Activated naive CD4-positive, alpha-beta T cell treated with anti-CD3 and anti-CD28 coated beads, Interleukin-2, amount 50 U/mL, for 24 hours (primary cell): ENCODE results near the gene USP6.
"Not testable (repeated sequence)": the region's sequence is repeated elsewhere in the genome, so short reads cannot be mapped to it uniquely, and the experiment has no call there.

ENCODE experiments used
- H3K27ac Mint-ChIP-seq: one replicate; pipeline ENCODE4 v1.8.0; 2021; ENCODE audit warnings: mild to moderate bottlenecking, mixed read lengths
- H3K27me3 Mint-ChIP-seq: one replicate; pipeline ENCODE4 v1.8.0; 2021; ENCODE audit warnings: mixed read lengths
- H3K36me3 Mint-ChIP-seq: one replicate; pipeline ENCODE4 v1.8.0; 2021; ENCODE audit warnings: mixed read lengths
- H3K4me1 Mint-ChIP-seq: one replicate; pipeline ENCODE4 v1.8.0; 2021; ENCODE audit warnings: mixed read lengths
- H3K4me3 Mint-ChIP-seq: one replicate; pipeline ENCODE4 v1.8.0; 2021; ENCODE audit warnings: mild to moderate bottlenecking, mixed read lengths
- H3K9me3 Mint-ChIP-seq: one replicate; pipeline ENCODE4 v1.8.0; 2021; ENCODE audit warnings: mixed read lengths

The USP6 gene

DNA sequence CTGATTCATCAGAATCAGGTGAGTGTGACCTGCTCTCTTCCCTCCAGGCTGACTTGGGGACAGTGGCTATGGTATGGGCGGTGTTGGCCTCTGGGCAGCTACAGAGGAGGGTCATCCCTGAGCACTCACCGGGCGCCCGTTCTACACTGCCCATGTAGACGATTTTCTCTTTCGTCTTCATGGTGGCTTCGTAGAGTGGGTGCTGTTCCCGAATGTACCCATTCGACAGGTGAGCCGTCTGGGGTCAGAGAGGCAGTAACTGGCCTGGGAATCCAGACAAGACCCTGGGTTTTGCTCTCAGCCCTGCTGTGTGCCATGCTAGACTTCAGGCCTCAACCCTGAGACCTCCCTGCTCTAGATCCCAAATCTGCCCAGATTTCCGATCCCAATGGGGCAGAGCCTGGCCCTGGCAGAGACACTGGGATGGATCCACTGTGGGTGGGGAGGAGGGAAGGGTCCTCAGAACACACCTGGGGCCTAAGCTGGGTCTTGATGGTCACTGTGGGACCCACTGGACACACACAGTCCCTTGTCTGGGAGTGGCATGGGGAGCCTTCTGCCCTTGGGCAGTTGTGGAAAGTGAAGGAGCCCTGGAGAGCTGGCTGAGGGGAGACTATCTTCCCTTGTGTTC lies 13.2 kb downstream of the USP6 start:
- no peaks in the 10 kb centered on the region for H3K36me3 Mint-ChIP-seq
- H3K27ac Mint-ChIP-seq = no peak overlapping the region
- no peaks in the 10 kb centered on the region for H3K4me1 Mint-ChIP-seq
- H3K4me3 Mint-ChIP-seq = no peak overlapping the region
- peaks cover 8% of the 10 kb centered on the region for H3K27me3 Mint-ChIP-seq
- H3K9me3 Mint-ChIP-seq = no peaks in the 10 kb centered on the region

DNA sequence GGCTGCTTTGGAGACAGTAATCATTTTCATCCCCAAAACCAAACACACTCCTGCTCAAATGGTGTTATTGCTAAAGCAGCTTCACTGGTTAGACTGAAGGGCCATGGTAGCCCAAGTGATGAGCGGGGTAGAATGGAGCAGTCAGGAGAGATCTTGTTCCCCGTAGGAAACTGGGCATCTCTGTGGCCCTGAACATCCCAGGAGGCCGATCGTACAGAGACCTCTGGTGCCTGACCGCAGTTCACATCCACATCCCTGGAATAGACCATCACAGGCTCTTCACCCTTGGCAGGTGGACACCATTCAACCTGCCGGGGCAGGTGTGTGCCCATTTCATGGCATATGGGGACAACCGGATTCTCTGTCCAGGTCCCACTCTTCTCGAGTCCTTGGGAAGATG lies 13.9 kb downstream of the USP6 start:
- H3K27me3 Mint-ChIP-seq, H3K36me3 Mint-ChIP-seq, H3K27ac Mint-ChIP-seq: not testable (repeated sequence)

DNA sequence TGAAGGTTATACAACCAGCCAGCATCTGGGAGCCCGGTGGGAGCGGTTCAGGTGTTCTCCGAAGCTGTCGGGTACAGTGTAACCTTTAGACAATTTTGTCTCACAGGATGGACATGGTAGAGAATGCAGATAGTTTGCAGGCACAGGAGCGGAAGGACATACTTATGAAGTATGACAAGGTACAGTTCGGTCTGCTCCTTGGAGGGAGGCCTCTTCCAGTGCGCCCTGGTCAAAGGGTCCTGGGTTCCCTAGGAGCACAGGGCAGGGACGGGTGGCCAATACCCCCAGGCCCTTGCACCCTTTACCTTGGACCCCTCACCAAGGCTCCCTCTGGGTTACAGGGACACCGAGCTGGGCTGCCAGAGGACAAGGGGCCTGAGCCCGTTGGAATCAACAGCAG lies 14.4 kb downstream of the USP6 start:
- not testable (repeated sequence) for H3K4me3 Mint-ChIP-seq, H3K27me3 Mint-ChIP-seq, H3K36me3 Mint-ChIP-seq, H3K4me1 Mint-ChIP-seq, H3K9me3 Mint-ChIP-seq, H3K27ac Mint-ChIP-seq

More for the DNA sequence above, 13.9 kb downstream of the USP6 start:
- not testable (repeated sequence) for H3K4me1 Mint-ChIP-seq, H3K4me3 Mint-ChIP-seq, H3K9me3 Mint-ChIP-seq

DNA sequence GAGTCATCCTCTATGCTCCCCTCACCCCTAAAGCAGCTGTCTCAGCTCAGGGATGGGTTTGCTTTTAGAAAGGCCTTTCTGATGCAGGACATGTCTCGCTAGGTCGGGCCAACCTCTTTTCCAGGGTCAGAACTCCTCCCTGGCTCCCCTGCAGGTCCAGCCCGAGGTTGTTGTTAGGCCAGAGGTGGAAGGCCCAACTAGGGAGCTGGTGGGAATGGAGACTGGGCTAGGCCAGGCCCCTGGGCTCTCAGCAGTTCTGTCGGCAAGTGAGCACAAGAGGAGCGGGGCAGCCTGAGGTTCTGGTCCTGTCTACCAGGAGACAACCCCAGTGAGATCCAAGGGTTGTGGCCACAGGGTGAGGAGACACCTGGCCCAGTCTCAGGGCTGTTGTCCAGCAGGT lies 14.9 kb downstream of the USP6 start:
- H3K4me1 Mint-ChIP-seq, H3K9me3 Mint-ChIP-seq, H3K36me3 Mint-ChIP-seq: not testable (repeated sequence)

DNA sequence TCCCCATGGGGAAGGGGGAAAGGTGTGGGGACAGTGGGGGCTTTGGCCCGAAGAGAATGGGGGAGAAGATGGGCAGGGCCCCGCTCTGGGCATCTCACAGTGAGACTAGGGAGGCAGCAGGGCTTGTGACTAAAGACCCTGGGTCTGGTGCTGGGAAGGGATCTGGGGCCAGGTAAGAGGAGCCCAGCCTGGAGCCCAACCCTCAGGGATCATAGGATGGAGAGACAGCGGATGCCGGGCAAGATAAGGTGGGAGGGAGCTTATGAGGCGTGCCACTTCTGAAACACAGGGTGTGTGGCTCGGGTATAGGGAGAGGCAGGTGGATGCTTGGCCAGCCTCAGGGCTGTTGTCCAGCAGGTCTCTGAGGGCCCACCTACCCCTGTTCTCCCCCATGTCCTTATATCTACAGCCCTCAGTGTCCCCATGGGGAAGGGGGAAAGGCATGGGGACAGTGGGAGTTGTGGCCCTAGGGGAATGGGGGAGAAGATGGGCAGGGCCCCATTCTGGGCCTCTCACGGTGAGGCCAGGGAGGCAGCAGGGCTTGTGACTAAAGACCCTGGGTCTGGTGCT lies 15.4 kb downstream of the USP6 start:
- no peak overlapping the region for H3K4me3 Mint-ChIP-seq
- no peaks in the 10 kb centered on the region for H3K9me3 Mint-ChIP-seq
- H3K36me3 Mint-ChIP-seq = no peaks in the 10 kb centered on the region
- no peak overlapping the region for H3K27ac Mint-ChIP-seq
- no peaks in the 10 kb centered on the region for H3K4me1 Mint-ChIP-seq
- peaks cover 4% of the 10 kb centered on the region for H3K27me3 Mint-ChIP-seq

More for the DNA sequence above, 14.9 kb downstream of the USP6 start:
- H3K27me3 Mint-ChIP-seq, H3K4me3 Mint-ChIP-seq, H3K27ac Mint-ChIP-seq: not testable (repeated sequence)

DNA sequence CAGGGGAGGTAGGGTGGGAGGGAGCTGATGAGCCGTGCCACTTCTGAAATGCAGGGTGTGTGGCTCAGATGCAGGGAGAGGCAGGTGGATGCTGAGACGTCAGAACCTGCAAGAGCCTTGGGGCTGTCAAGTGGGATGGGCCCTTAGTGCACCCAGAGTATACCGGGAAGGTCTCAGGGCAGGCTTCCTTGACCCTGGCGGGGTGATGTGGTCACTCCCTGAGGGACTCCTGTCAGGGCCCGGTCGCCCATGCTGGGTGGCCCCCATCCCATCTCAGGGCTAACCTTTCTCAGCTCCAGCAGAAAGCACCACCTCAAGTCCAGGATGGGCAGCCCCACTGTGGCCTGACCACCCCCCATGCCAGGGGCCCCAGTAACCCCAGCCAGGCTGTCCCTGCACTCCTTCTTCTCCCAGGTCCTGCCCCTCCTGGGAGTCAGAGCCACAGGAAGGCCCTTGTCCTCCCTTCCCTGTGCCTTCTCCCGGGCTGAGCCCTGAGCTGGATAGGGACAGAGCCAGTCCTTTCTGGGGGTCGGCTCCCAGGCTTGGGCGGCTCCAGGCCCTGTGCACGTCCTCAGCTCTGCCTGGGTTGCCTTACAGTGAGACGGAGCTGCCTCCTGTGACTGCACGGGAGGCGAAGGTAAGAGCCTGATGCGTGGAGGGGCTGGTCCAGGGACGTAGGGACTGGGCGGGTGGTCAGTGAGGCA lies 16.1 kb downstream of the USP6 start:
- not testable (repeated sequence) for H3K36me3 Mint-ChIP-seq, H3K27me3 Mint-ChIP-seq, H3K27ac Mint-ChIP-seq, H3K4me1 Mint-ChIP-seq, H3K9me3 Mint-ChIP-seq, H3K4me3 Mint-ChIP-seq

DNA sequence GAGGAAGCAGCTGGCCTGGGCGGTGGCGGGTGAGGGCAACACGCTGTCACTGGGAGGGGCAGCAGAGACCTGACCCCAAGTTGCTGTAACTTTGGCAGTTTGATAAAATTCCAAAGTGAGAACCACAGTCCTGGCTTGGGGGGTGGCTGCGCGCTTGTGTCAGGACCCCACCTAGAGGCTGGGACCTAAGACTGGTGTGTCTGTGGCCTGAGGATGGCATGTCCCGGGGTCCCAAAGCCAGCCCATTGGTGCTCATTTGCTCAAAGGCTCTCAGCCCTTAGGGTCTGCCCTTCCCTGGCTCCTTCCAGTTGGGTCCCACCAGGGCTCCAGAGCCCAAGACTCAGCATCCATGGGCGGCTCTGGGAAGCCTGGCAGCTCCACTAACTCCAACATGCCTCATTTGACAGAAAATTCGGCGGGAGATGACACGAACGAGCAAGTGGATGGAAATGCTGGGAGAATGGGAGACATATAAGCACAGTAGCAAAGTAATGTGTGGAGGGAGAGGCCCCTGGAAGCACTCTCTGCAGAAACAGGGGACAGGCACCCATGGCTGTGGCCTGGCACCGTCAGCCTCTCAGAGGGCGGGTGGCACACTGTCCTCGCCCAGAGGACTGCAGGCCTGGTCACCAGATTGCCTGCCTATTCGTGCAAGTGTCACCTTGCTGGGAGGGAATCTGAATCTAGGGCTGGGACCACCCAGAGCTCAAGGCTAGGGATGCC lies 16.8 kb downstream of the USP6 start:
- not testable (repeated sequence) for H3K36me3 Mint-ChIP-seq, H3K9me3 Mint-ChIP-seq, H3K4me3 Mint-ChIP-seq, H3K27me3 Mint-ChIP-seq, H3K27ac Mint-ChIP-seq, H3K4me1 Mint-ChIP-seq

DNA sequence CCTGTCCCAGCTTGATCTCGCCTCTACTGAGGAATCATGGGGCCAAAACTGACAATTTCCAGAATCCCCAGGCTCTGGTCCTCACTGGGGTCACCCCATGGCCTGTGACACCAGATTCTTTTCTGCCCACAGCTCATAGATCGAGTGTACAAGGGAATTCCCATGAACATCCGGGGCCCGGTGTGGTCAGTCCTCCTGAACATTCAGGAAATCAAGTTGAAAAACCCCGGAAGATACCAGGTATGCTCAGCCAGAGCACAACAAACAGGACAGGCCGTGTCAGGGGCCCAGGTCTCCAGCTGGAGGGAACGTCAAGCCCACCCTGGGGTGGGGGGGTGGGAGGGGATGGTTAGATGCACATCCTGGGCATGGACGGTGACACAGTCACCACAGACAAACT lies 17.5 kb downstream of the USP6 start:
- Mint-ChIP-seq H3K4me3 (no peak overlapping the region), H3K27ac (no peak overlapping the region), H3K36me3 (no peaks in the 10 kb centered on the region), H3K9me3 (no peaks in the 10 kb centered on the region), H3K4me1 (no peaks in the 10 kb centered on the region), H3K27me3 (no peaks in the 10 kb centered on the region)

DNA sequence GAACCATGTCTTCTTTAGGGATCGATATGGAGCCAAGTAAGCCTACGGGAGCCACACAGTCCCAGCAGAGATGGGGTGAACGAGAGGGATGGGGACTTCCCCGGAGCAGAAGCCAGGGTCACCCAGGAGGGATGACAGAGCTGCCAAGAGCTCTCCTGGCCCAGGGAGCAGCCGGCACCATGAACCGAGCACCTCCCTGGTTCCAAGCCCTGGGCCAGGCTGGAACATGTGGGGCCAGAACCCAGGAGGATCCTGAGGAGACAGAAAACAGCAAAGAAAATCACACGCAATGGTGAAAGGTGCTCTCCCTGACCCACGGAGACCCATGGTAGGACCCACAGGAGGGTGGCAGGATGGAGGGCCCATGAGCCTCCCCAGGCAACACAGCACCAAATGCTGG lies 18.1 kb downstream of the USP6 start:
- H3K27me3 Mint-ChIP-seq, H3K27ac Mint-ChIP-seq, H3K36me3 Mint-ChIP-seq, H3K4me3 Mint-ChIP-seq, H3K4me1 Mint-ChIP-seq, H3K9me3 Mint-ChIP-seq: not testable (repeated sequence)

DNA sequence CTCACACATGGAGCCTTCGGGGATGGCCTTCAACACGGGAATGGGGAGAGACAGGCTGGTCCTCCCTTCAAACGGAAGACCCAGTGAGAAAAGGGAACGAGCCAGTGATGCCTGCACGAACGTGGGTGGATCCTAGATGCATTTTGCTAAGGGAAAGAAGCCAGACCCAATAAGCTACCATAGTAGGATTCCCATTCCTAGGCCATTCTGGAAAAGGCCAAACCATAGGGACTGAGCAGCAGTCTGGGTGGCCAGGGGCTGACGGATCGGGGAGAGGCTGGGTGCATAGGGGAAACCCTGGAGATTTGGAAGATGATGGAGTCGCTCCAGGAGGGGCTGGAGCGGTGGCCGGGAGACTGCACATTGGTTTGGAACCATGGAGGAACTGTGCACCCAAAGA lies 18.7 kb downstream of the USP6 start:
- not testable (repeated sequence) for H3K36me3 Mint-ChIP-seq, H3K27ac Mint-ChIP-seq, H3K4me1 Mint-ChIP-seq, H3K9me3 Mint-ChIP-seq, H3K4me3 Mint-ChIP-seq, H3K27me3 Mint-ChIP-seq

DNA sequence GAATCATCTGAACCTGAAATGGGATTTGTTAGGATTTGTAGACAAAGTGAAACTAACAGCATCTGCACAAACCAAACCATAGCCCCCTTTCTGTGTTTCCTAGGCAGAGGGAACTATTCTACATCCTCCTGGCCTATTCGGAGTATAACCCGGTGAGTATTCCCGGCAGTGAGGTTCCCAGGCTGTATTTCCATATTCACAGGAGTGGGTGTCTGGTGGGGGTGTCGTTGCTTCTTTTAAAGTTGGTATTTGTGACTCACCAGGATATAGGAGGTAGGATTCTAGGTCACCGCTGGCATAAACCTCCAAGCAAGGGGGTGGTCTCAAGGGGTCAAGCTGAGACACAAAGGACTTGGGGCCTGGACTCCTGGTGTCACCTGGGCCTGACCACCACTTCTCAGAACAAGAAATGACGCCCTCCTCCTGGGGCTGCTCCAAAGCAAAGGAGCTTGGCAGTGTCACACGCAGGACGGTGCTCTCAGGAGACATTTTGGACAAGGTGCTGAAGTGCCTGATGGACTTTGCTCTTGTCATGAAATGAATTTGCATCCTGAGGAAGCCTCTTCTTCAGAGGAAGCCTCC lies 19.4 kb downstream of the USP6 start:
- not testable (repeated sequence) for H3K27ac Mint-ChIP-seq, H3K9me3 Mint-ChIP-seq, H3K27me3 Mint-ChIP-seq, H3K4me1 Mint-ChIP-seq, H3K4me3 Mint-ChIP-seq, H3K36me3 Mint-ChIP-seq

DNA sequence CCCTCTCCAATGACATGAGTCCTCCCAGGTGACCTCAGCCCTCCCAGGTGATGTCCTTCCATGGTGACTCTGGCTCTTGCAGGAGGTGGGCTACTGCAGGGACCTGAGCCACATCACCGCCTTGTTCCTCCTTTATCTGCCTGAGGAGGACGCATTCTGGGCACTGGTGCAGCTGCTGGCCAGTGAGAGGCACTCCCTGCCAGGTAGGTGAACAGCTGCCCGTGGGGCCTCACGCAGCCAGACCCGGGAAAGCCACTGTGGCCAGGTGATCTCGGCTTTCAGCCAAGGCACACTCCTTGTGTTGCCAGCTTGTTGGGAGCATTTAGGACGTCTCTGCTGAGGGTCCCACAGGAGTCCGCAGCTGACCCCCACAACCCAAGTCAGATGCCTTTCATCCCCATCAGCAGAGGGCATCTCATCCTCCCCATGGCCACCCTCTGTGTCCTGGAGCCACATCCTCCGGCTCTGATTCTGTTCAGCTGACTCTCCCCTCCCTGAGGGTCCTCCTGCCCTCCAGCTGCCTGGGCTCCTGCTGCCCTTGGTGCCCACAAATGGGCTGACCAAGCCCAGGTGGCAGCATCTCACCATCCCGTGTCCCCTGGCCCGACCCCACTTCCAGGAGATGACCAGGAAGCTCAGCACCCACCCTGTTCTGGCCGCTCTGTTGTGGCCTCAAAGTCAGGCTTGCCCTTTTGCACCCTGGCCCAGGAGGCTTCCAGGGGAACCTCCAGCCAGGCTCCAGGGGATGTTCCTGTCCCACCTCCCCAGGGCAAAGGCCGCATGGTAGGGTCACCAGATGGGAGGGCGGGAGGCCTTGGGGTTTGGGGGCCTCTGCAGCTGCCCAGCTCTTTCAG lies 20.1 kb downstream of the USP6 start:
- Mint-ChIP-seq H3K27me3 (no peaks in the 10 kb centered on the region), H3K4me1 (no peaks in the 10 kb centered on the region), H3K4me3 (no peak overlapping the region), H3K36me3 (no peaks in the 10 kb centered on the region), H3K9me3 (no peaks in the 10 kb centered on the region), H3K27ac (no peak overlapping the region)

DNA sequence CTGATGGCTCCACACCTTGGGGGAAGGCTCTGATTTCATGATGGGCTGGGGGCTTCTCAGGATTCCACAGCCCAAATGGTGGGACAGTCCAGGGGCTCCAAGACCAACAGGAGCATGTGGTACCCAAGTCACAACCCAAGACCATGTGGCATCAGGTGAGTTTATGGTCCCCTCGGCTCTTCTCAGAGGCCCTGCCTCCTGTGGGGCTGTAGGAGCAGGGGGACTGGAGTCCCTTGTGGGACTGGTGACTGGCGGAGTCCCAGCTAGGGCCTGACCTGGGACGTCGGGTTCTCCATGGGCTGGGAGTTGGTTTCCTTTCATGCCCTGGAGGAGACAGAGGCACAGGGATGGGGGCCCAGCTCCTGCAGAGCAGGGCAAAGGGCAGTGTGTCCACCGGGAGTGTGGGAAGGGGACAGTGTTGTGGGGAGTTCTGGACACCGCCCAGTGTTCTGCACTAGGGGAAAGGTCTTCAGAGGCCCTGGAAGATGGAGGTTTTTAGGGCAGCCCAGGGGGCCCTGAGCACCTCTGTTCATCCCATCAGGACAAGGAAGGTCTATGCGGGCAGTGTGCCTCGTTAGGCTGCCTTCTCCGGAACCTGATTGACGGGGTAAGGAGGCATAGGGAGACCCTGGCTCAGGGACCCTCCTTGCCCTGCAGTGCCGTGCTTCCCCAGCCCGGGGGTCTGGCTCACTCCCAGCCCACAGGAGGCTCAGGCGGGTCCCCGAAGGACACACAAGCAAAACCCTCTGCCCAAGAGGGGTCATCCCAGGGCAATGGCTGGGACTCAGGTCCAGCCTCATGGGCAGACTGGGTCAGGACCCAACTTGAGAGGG lies 21.0 kb downstream of the USP6 start:
- H3K9me3 Mint-ChIP-seq, H3K27me3 Mint-ChIP-seq, H3K27ac Mint-ChIP-seq, H3K4me3 Mint-ChIP-seq, H3K4me1 Mint-ChIP-seq, H3K36me3 Mint-ChIP-seq: not testable (repeated sequence)

DNA sequence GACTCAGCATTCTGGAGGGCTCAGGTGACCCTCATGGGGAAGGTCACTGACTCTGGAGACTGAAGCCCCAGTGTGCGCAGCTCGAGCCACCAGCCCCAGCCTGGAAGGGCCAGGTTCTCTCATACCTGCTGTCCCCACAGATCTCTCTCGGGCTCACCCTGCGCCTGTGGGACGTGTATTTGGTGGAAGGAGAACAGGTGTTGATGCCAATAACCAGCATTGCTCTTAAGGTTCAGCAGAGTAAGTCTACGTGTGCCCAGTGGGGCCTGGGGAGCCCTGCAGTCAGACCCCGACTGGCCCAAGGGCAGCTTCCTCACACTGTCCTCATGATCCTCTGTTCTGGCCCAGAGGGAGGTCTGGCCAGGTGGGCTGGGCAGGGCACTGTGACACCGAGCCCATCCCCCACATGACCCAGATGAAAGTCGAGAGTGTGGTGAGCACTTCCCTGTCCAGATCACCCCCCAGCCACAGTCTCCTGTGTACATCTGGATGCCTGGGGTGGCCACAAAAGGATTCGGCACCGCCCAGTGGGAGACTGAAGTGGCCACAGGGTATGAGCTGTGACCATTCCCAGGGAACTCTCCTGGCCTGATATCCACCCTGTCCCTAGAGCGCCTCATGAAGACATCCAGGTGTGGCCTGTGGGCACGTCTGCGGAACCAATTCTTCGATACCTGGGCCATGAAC lies 21.8 kb downstream of the USP6 start:
- not testable (repeated sequence) for H3K9me3 Mint-ChIP-seq, H3K36me3 Mint-ChIP-seq, H3K27me3 Mint-ChIP-seq, H3K4me1 Mint-ChIP-seq, H3K27ac Mint-ChIP-seq, H3K4me3 Mint-ChIP-seq
